Heart left ventricle (tissue), 13 donors: ENCODE results near the gene JAGN1.

Experiments used
- CTCF ChIP-seq, 12 donors: fragments of 200-600 bp; sonication (generic) in 4 of 12; IDR thresholded peaks; one replicate each; pipeline versions ENCODE4 v1.5.0 to v1.8.0; 2018 to 2022; ENCODE audit warnings: antibody characterized with exemption in 12 of 12, mild to moderate bottlenecking in 5 of 12
- POLR2A ChIP-seq, 2 donors: fragments of 450-650 bp; IDR thresholded peaks; one replicate each; pipeline ENCODE4 v1.6.1; 2017; ENCODE audit warnings: antibody characterized with exemption in 2 of 2, mild to moderate bottlenecking in 2 of 2, moderate library complexity in 2 of 2
- donor health status: ischemic (EF 13 %, LVEDD 7.1; RV severe dilation, severe dysfunction).
- donor health status: DM: no; HTN: yes; CAD: no.
- donor health status: DM: no; HTN: no; CAD: no.
- donor health status: ischemic (EF 25% LVEDD 6.9; RV normal size, moderate dysfunction).
- donor health status: ischemic (EF 25% LVEDD 5.7; RV mildly dilated, moderate dysfunction).
- donor health status: ischemic (EF 35%, LVEDD 5.7; RV mildly dilated, moderate dysfunction).
- donor health status: nonischemic (EF 11% LVEDD 7.7; RV severe dilation, severe dysfunction).
- donor health status: DM: yes; HTN: yes; CAD: no.
- donor health status: PGD.
- donor health status: ischemic (EF 29% LVEDD 5.4; RV normal size, mild dysfunction).
- donor health status: nonischemic (EF 23%, LVEDD 6.1; RV moderate dilation, normal function).

GRCh38 chr3:9934235-9934621 lies 43.8 kb downstream of the JAGN1 start:
- TF ChIP-seq CTCF (IDR thresholded peaks at IDR 0.05), result peak in 2 of 12 donors; percentile 11 to 13
- no peak for TF ChIP-seq POLR2A (IDR thresholded peaks at IDR 0.05)
